SW 1271 (cell line): Measurements from ENCODE around the gene DYSF.

Experiments
- DNase-seq, 2 experiments: peaks; one replicate each; lab custom pipeline; 2025; lab: John Stamatoyannopoulos, UW

Gene DYSF

DNA sequence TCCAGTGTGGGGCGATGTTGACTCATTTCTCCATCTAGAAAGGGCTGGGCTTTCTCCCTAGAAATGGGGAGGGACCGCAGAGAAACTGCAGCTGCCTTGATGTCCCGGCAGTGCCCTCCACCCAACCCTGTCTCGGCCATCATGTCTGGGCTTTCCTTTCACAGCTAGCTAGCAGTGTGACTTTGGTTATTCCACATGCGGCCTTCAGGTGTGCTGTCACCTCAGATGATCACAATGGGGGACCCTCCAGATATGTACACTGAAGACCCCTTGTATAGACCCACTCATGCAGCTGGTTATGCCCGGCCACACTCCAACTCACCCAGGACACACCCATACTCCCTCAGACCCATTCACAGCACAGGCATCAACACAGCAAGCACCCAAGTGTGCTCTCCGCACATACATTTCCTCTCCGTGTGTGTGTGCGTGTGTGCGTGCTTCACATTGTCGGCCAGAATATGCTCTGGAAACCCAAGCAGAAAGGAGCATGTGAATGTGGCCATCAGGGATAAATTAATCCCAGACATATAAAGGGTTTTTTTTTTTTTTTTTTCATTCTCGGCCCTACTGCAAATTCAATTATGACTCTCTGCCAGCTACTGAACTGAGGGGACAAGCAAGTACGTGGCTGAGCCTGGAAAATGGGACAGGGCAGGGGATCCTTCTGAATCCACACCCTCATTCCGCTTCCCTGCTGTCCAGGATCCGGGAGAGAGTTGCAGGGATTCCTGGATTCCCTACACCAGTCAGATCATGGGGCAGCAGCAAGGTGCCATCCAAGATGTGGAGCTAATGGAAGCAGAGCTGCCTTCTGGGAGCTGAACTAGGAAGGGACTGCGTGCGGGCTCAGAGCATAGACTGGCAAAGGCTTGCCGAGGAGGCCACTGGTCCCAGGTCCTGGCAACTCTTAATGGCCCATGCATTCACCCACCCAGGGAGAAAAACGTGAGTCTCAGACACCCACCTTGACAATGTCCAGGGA is 240.2 kb downstream of the DYSF start:
- no peak for DNase-seq

DNA sequence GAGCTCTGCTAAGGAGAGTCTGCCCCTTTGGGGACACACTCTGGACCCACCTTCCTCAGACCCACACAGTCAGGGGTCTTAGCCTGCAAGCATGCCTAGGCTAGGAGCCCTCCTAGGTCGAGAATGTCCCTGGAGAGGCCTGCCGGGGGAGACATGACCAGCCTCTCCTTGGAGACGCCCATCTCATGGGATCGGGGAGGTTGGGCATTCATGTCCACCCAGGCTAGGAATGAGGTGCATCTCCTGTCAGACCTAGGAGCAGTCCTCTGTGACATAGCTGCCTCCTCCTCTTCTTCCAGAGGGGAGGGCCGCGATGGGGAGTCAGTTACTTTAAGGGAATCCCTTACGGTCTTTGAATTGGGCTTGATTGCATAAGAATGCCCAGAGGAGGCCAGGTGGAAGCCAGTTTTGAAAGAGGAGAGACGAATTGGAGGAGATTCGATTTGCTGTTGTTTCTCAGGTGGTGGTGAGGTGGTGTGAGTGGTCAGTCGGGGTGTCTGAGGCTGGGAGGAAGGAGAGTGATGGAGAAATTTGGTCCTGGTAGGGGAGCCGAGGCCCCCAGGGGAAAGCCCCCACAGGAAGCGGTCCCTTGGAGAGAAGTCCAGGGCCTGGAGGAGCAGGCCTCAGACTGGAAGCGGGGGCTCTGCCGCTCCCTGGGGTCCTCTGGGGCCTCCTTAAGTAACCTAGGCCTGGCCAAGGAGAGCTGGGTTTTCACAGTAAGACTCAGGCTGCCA is 241.3 kb downstream of the DYSF start:
- no peak for DNase-seq

DNA sequence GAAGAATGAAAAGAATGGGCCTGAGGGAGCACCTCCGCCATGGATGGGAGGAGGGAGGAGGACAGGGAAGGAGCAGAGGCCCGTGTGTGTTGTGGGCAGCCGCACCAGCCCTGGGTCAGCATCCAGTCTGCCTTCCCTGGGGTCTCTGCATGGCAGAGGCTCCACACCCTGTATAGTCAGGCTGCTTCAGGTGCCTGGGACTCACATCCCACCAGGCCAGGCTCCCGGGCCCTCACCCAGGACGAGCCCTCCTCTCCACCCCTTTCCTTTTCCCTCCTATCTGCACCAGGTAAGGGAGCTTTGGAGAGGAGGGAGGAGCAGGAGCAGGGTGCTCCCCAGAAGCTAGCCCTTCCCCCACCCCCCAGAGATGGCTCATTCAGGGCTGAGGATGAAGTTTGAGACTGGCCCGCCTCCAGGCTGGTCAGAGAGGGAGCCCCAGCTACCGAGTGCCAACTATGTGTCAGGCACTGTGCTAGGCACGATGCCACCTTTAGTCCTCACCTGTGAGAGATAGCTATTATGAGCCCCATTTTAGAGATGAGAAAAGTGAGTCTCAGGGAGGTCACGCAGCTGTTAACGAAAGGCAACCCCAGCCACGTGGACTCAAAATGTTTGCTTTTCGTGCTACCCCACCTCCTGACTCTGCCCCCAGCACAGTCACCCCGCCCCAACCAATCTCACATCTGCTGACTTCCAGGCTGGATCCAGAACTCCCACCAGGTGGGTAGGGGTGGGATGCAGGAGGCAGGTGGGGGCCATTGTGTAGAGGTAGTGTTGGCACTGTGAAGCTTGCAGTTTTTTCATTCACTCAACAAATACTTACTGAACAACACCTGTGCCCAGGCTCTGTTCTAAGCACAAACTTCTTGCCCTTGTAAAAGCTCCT is 242.1 kb downstream of the DYSF start:
- DNase-seq = no peak

DNA sequence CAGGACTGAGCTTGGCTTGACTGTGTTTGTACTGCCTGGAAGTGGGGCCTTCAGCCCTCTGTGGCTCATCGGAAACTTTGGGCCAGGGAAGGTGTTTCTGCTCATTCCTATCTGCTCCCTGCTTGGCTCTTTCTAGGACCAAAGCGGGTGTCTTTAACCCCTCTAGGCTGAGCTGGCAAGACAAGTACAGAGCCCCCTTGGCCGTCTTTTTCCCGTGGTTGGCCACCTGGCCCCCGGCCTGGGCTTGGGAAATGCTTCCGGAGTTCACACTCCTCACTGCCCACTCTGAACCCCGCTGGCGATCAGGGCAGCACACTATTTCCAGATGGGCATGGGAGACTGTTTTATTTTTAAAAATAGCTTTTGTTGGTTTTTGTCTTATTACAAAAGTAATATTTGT is 243.0 kb downstream of the DYSF start:
- DNase-seq = no peak

DNA sequence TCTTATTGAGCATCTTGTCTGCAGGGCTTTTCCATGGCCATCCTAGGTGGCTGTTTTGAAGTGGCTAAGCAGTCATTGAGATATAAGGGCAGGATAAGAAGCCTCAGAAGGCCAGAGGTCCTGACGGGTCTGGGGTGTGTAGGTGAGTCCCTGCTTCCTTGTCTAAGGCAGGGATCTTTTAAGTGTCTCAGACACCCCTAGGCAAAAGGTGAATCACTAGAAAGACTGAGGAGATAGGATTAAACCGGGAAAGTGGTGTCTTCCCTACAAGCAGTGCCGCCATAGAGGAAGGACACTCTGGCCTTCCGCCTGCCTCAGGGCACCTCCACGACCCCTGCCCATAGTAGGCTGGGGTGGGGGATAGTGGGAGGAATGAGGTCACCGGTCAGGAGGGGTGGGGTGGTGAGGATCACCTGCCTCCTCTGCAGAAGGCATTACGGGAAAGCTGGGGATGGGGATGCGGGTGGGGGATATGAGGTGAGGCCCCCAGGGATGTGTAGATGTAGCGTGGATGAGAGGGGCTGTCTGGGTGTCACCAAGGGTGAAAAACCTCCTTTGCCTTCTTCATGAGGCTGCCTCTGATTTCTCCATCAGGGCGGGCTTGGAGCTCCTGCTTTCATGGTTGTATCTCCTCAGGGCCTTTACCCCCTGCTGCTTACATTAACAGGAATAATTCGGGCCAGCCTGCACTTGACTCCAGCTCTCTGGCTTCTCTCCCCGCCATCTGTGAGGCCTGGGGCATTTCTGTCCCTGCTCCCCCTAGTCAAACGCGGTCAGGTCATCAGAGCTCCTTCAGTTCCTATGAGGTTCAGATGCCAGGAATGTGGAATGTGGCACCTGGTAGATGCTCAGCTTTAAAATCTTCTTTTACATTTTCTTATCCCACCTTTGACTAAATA is 244.0 kb downstream of the DYSF start:
- DNase-seq = no peak

DNA sequence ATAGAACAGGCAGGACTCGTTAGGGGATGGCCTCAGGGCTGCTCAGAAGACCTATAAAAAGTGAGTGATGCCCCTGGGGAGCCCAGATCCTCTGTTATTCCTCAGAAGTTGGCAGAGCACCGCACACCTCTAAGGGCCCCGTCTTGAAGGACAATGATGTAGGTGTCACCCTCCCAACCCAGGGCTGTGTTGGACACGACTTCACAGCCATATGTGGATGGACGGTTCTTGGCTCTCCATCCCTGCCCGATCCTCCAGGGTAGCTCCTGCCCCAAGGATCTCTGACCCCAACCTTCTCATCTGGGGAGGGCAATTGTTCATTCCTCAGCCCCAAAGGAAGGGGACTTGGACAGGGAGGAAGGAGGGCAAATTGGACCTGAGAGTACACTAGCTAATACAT is 246.1 kb downstream of the DYSF start:
- no peak for DNase-seq

DNA sequence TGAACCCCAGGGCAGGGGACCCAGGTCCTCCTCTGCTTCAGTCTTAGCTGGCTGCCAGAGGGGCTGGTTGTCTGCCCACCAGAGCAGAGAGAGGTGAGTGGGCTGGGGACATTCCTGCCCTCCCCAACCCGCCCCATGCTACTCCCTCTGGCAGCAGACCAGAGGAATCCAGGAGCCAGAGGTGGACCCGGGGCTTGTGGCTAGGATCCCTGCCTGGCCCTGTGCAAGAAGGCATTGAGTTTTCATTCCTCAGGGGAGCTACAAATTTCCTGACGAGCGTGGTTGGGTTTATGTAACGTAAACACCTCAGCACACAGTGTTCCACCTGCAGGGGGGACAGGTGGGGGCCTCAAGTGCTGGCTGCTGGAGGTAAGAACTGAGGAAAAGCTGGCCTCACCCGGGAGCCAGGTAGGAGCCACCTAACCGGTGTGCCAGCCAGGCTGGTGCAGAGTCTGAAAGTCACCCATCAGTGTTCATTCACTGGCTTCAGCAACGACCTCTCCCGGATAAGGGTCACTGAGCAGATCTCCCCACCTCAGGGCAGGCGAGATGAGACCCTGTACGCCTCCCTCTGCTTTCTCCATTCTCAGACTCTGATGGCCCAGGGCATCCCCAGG is 246.8 kb downstream of the DYSF start:
- no peak for DNase-seq

DNA sequence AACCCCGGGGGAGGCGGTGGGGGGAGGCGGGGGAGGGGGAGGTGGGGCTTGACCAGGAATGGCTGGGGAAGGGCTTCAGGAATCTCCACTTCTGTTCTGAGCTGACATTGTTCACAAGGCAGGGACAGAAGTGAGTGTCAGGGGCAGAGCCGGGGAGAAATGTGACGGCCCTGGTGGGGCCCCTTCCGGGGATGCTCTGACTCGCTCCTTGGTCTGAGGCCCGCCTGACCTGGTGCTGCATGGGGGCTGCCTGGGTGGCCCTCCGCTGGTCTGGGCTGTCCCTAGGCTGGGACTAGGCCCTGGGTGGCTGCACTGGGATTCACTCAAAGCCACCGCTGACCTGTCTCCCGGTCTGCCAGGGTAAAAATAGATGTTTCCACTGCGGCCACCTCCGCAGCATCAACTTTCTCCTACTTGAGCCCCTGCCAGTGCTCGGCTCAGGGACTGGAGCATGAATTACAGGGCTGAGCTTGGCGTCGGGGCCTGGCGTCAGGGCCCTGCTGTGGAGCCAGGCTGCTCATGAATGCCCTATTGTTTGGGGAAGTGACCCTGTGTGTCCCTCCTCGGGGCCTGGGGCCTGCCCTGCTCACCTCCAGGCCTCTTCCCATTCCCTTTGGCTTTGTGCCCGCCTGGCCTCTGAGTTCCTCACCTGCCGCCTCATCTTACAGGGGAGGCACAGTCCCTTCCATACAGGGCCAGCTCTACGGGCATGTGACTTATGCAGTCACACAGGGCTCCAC is 247.5 kb downstream of the DYSF start:
- DNase-seq = no peak

DNA sequence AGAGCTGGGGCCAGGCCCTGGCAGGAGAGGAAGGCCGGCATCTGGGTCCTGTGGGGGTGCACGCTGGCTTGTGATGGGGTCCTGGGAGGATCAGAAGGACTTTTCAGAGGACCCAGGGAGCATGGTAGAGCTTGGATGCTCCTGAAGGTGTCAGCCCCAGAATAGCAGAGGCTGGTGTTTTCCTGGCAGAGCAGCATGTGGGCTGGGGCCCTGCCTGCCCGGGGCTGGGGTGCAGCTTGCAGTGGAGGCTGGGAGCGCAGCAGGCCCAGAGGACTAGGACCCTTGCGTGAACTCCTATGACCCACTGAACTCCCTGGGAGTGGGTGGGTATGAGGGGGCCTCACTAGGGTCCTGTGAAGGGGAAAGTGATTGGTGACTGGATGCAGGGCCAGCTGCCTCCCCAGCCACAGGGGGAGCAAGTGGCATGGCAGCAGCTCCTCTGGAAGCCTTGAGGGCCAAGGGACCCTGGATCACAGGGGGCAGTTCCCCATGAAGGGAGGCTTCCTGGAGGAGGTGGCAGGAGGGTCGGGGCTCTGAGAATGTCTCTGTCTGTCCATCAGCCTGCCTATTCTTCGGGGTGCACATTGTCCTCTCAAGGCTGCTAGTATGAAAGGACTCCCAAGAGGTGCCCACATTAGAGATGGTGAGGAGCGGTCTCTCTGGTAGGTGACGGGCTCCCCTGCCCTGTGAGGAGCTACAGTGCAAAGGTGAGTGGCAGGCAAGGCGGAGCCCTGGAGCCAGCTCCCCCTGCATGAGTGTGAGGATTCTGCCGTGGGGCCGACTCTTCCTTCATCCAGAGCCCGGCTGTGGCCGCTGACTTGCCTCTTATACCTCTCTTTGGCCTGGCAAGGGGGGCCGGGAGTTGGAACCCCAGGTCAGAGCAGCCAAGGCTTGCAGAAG is 249.0 kb downstream of the DYSF start:
- DNase-seq = no peak

DNA sequence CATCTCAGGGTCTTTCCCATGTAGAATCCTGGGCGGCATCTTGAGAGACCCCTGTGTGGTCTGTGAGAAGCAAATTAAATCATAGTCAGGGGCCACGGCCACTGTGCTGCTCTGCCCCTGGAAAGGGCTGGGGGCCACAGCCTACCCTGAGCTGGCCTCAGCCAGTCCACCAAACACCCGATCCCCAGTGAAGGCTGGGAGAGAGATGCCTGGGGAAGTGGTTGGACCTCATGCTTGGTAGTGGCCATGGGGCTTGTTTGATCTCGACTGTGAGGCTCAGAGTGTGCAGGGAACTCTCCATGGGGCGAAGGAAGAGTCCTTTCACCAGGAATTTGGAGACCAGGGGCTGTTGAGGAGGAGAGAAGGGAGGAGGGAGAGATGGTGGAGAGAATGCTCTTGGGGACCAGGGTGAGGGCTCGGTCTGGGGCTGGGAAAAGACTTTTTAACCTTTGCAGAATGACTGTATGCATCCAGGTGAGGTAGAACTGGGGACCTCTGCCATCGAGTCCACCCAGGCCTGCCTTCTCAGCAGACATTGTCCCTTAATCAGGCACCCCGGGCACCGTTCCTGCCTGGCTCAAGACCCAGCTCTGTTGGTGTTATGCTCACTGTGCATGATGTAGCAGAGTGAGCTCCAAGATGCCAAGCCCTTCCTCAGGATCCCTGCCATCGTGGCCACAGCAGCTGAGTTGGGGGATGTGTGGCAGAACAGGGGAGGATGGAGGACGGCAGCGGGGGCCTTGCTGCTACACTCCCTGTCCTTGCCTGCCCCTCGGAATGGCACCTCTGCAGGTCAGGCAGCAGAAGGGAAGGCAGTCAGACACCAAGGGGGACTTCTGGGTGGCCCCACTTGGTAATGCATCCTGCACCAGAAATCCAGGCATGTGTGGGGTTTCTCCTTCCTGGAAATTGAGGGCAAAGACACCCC is 249.9 kb downstream of the DYSF start:
- DNase-seq = no peak

DNA sequence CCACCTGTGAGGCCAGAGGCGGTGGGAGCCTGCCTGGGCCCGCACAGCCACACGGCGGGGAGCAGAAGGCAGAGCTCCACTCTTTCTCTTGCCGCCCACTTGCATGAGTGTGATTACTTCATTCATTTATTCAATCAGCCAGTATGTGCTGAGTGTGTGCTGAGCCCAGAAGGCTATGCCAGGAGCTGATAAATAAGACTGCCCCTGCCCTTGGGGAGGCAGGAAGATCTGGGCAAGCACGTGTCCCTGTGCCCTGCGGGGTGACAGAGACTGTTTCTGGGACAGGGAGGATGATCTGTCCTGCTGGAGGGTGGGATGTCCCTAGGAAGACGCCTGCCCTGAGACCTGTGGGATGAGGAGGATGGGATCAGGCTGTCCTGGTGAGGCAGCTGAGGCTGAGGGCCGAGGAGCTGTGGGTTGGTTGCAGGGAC is 250.8 kb downstream of the DYSF start:
- DNase-seq = no peak

DNA sequence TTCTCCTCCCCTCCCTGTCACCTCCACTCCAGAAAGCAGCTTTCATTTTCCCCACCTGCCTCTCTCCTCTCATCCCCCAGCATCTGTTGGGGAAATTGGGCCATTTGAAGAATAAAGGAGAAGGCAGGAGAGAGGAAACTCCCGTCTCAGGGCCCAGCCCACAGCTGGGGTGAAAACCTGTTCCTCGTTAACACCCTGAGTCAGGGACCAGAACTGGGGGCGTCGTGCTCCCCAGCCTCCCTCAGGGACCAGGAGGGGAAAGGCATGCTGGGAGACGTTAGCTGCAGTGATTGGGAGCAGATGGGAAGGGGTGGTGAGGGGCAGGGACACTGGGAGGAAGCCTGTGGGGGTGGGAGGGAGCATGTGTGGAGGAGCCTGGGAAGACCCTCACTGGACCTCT is 251.3 kb downstream of the DYSF start:
- DNase-seq = no peak

DNA sequence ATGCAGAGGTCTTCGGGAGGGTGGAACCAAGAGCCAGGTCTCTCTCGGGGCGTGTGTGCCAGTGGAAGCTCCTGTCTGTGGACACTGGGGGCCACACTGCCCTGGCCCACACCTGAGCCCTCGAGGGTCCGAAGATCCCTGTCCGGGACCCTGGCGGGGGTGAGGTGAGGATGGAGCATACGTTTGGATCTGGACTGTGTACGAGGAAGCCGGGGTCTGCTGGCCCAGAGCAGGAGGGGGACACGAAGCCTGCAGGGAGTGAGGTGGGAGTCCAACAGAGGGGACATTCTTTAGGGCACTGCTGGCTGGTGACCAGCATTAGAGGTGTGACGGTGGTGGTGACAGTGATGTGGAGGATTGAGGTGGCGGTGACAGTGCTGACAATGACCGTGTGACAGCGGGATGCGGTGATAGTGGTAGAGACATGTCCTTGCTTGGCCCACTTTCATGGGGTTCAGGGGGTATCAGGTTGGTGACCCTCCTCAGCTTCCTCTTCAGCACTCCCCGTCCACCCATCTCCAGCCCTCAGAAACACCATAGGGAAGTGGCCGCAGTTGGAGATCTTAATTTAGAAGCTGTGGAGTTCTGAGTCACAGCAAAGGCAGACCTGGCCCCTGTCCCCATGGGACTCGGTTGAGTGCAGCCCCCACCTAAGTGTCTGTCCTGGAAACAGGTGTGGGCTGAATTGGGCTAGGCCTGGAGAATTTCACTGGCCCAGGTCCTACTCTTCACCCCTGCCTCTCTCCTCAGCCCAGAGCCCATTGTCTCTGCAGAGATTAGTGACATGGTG is 252.0 kb downstream of the DYSF start:
- no peak for DNase-seq

DNA sequence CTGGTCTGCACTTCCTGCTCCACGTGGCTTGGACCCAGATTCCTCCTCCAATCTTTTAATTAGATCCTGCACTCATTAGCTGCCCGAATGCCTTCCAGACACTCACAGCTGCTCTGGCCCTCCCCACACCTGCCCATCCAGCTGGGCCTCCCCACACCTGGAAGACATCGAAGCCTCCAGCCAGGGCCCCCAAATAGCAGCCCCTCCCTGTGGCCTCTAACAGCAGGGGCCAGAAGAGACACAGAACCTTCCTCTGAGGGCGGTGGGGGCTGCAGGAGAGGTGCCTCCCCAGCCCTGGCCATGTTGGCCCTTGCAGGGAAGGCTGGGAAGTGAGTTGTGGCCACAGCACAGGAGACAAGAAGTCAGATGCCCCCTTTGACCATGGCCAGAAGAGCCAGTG is 252.8 kb downstream of the DYSF start:
- DNase-seq = no peak

DNA sequence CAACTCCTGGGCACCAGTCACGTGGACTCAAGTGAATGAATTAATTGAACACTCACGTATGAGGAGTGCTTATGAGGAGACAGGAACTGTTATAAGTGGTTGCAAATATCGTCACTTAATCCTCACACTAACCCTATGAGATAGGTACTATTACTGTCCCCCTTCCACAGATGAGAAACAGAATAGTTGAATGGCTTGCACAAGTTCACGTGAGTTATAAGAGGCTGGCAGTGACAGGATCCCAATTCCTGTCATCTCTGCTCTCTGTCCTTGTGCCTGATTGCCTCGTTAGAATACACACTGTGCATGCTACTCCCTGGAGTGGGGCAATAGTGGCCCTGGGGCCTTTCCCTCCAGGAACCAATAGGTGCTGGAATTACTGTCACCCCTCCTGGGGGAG is 253.5 kb downstream of the DYSF start:
- DNase-seq = no peak

DNA sequence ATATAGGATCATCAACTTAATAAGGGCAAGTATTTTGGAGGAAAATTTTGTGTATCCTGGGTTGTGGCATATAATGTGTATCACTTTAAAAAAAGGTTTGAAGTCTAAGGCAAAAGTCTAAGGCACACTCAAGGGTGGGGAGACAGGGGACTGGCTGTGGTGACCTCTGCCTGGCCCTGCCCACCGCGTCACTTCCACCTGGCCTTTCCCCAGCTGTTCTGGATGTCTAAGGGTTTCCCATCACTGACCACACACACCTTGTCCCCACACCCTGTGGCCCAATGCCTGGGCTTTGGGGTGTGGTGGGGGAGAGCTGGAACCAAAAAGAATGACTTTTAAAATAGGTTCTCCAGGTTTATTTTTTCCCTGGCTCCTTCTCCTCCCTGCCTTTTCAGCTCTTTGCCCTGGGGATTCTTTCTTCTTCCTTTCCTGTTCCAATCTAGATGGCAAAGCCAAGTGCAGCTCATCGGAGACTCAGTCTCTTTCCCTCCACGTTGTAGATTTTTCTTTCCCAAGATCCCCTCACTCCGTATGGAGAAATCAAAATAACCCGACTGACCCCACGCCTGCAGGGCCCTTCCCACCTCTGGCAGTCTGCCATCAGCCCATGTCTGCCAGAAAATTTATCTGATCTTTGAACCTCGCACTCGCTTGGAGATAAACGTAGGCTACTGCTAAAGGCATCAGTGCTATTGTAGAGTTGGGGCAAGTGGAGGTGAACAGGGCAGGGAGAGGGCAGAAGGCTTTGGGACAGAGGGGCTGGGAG is 257.2 kb downstream of the DYSF start:
- DNase-seq = no peak
